ENCODE results near the gene ABCA7. TPM values are rescaled to one million over a fixed set of nuclear protein-coding genes. Genes with fewer than 3 reads are reported as not detected.

The ABCA7 gene
- total and polyA plus RNA-seq, 2 donors, result 23.4 to 315 TPM

DNA sequence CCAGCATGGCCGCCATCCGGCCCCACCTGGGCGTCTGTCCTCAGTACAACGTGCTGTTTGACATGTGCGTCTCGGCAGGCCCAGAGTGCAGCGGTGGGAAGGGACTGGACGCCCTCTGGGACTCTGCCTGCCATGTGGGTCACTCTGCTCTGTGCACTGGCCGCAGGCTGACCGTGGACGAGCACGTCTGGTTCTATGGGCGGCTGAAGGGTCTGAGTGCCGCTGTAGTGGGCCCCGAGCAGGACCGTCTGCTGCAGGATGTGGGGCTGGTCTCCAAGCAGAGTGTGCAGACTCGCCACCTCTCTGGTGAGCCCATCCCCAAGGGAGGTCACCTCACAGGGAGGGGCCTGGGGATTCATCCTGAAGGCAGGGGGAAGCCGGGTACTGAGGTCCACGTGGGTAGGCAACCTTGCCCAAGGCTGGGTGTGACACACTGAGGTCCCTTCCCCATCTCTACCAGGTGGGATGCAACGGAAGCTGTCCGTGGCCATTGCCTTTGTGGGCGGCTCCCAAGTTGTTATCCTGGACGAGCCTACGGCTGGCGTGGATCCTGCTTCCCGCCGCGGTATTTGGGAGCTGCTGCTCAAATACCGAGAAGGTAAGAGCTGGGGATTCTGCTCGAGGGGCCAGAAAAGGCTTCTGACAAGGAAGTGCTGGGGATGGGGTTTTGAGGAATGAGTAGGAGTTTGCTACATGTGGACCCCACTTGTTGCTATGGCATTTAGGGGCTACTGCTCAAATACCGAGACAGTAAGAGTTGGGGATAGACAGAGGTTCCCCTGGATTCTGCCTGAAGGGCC is 11.3 kb downstream of the ABCA7 start:
- DNase-seq (ENCODE audit: low read depth in 6 of 9, low spot score in 9 of 9), result no peak
- no peak overlapping the region for H3K27ac ChIP-seq (ENCODE audit: low read depth in 1 of 2, low read length in 1 of 2)
- H3K4me1 ChIP-seq (ENCODE audit: control insufficient read depth in 2 of 2, insufficient read depth in 2 of 2, low read length in 2 of 2), result no peaks in the 10 kb centered on the region
- 96% methylated on average over 31 of the region's 31 CpGs for WGBS
- peaks cover 5 to 31% of the 10 kb centered on the region in 2 donors for H3K9me3 ChIP-seq (ENCODE audit: control insufficient read depth in 2 of 2, insufficient read depth in 1 of 2, low read length in 1 of 2)
- no peak overlapping the region for H3K4me3 ChIP-seq (ENCODE audit: low read length in 2 of 2)
- peaks cover 38 to 49% of the 10 kb centered on the region in 2 donors for H3K36me3 ChIP-seq (ENCODE audit: control insufficient read depth in 2 of 2, insufficient read depth in 2 of 2, low read length in 1 of 2)
- no peaks in the 10 kb centered on the region for H3K27me3 ChIP-seq (ENCODE audit: control insufficient read depth in 2 of 2, insufficient read depth in 1 of 2, low read length in 1 of 2)

DNA sequence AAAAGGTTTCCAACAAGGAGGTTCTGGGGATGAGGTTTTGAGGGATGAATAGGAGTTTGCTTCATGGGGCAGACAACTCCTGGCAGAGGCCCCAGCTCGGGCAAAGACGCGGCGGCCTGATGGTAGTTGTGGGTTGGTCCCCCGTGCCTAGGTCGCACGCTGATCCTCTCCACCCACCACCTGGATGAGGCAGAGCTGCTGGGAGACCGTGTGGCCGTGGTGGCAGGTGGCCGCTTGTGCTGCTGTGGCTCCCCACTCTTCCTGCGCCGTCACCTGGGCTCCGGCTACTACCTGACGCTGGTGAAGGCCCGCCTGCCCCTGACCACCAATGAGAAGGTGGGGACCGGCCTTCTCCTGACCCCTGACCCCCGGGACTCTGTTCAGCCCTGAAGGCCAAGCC is 11.9 kb downstream of the ABCA7 start:
- Histone ChIP-seq H3K4me3 (ENCODE audit: low read length in 2 of 2) (no peak overlapping the region), H3K4me1 (ENCODE audit: control insufficient read depth in 2 of 2, insufficient read depth in 2 of 2, low read length in 2 of 2) (no peaks in the 10 kb centered on the region), H3K9me3 (ENCODE audit: control insufficient read depth in 2 of 2, insufficient read depth in 1 of 2, low read length in 1 of 2) (peaks cover 10 to 36% of the 10 kb centered on the region in 2 donors), H3K27ac (ENCODE audit: low read depth in 1 of 2, low read length in 1 of 2) (no peak overlapping the region), H3K27me3 (ENCODE audit: control insufficient read depth in 2 of 2, insufficient read depth in 1 of 2, low read length in 1 of 2) (no peaks in the 10 kb centered on the region), H3K36me3 (ENCODE audit: control insufficient read depth in 2 of 2, insufficient read depth in 2 of 2, low read length in 1 of 2) (peaks cover 41 to 49% of the 10 kb centered on the region in 2 donors)
- 95% methylated on average over 17 of the region's 17 CpGs for WGBS
- DNase-seq (ENCODE audit: low read depth in 6 of 9, low spot score in 9 of 9), result no peak

DNA sequence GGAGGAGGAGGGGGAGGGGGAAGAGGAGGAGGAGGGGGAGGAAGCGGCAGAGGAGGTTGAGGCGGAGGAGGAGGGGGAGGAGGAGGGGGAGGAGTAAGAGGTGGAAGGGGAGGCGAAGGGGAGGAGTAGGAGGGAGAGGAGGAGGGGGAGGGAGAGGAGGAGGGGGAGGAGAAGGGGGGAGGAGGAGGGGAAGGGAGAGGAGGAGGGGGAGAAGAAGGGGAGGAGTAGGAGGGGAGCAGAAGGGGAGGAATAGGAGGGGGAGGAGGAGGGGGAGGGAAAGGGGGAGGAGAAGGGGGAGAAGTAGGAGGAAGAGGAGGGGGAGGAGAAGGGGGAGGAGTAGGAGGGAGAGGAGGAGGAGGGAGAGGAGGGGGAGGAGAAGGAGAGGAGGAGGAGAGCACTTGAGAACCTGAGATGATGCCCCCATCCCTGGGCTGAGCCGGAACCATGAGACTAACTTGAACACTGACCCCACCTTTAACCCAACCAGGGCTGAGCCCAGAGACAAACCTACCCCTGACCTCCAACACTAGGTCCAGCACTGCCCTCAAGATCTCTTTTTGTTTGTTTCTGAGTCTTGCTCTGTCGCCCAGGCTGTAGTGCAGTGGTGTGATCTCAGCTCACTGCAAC is 12.6 kb downstream of the ABCA7 start:
- no peaks in the 10 kb centered on the region for H3K27me3 ChIP-seq (ENCODE audit: control insufficient read depth in 2 of 2, insufficient read depth in 1 of 2, low read length in 1 of 2)
- H3K4me3 ChIP-seq (ENCODE audit: low read length in 2 of 2), result no peak overlapping the region
- 86% methylated on average over 5 of the region's 5 CpGs for WGBS
- no peaks in the 10 kb centered on the region for H3K4me1 ChIP-seq (ENCODE audit: control insufficient read depth in 2 of 2, insufficient read depth in 2 of 2, low read length in 2 of 2)
- H3K36me3 ChIP-seq (ENCODE audit: control insufficient read depth in 2 of 2, insufficient read depth in 2 of 2, low read length in 1 of 2), result peaks cover 44 to 49% of the 10 kb centered on the region in 2 donors
- DNase-seq (ENCODE audit: low read depth in 6 of 9, low spot score in 9 of 9), result no peak
- H3K9me3 ChIP-seq (ENCODE audit: control insufficient read depth in 2 of 2, insufficient read depth in 1 of 2, low read length in 1 of 2), result peaks cover 16 to 43% of the 10 kb centered on the region in 2 donors
- H3K27ac ChIP-seq (ENCODE audit: low read depth in 1 of 2, low read length in 1 of 2), result no peak overlapping the region

DNA sequence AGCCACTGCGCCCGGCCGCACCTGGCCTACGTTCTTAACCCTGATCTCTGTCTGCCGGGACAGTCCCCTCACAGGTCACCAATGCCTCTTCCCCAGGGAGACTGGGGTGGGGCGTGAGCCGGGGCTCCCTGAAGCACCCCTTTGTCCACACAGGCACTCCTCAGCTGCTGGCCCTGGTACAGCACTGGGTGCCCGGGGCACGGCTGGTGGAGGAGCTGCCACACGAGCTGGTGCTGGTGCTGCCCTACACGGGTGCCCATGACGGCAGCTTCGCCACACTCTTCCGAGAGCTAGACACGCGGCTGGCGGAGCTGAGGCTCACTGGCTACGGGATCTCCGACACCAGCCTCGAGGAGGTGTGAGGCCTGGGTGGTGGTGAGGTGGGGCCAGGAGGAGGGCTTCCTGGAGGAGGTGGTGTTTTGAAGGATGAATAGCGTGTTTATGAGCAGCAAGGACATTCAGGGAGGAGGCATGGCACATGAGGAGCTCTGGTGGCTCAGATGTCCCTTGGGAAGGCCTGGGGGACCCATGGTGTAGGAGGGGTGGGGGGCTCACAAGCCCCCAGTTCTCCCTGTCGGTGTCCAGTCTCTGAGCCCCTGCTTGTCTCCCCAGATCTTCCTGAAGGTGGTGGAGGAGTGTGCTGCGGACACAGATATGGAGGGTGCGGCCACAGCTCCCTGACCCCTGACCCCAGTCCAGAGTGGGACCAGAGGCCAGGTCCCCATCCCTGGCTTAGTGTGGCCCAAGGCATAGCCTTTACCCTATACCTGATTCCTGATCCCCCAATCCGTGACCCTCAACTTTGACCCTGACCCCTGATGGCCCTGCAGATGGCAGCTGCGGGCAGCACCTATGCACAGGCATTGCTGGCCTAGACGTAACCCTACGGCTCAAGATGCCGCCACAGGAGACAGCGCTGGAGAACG is 13.5 kb downstream of the ABCA7 start:
- DNase-seq (ENCODE audit: low read depth in 6 of 9, low spot score in 9 of 9), result no peak
- H3K4me1 ChIP-seq (ENCODE audit: control insufficient read depth in 2 of 2, insufficient read depth in 2 of 2, low read length in 2 of 2), result no peaks in the 10 kb centered on the region
- WGBS, result 98% methylated on average over 31 of the region's 31 CpGs
- H3K4me3 ChIP-seq (ENCODE audit: low read length in 2 of 2), result no peak overlapping the region
- peaks cover 20 to 53% of the 10 kb centered on the region in 2 donors for H3K9me3 ChIP-seq (ENCODE audit: control insufficient read depth in 2 of 2, insufficient read depth in 1 of 2, low read length in 1 of 2)
- no peak overlapping the region for H3K27ac ChIP-seq (ENCODE audit: low read depth in 1 of 2, low read length in 1 of 2)
- H3K36me3 ChIP-seq (ENCODE audit: control insufficient read depth in 2 of 2, insufficient read depth in 2 of 2, low read length in 1 of 2), result peaks cover 48 to 51% of the 10 kb centered on the region in 2 donors
- H3K27me3 ChIP-seq (ENCODE audit: control insufficient read depth in 2 of 2, insufficient read depth in 1 of 2, low read length in 1 of 2), result no peaks in the 10 kb centered on the region

DNA sequence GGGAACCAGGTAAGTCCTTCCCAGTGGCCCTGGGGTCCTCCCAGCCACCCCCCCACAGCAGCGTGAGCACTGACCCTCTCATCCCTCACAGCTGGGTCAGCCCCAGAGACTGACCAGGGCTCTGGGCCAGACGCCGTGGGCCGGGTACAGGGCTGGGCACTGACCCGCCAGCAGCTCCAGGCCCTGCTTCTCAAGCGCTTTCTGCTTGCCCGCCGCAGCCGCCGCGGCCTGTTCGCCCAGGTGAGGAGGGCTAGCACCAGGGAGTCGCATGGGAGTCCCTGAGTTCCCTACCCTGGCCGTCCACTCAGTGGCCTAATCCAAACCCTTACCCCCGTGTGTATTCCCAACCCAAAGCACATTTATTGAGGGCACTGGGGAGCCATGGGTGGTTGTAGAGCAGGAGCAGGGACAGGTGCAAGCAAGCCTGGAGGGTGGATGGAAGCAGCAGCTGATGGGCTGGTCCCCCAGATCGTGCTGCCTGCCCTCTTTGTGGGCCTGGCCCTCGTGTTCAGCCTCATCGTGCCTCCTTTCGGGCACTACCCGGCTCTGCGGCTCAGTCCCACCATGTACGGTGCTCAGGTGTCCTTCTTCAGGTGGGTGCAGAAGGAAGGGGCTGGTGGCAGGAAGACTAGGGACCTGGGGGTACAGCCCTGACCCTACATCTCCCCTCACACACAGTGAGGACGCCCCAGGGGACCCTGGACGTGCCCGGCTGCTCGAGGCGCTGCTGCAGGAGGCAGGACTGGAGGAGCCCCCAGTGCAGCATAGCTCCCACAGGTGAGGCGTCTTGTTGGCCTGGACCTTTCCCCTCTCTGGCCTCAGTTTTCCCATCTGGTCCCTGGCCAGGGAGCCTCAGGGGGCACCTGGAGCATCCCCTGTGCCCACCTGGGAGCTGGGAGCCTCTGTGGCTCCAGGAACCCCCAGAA is 14.5 kb downstream of the ABCA7 start:
- WGBS, result 97% methylated on average over 28 of the region's 28 CpGs
- Histone ChIP-seq H3K4me1 (ENCODE audit: control insufficient read depth in 2 of 2, insufficient read depth in 2 of 2, low read length in 2 of 2) (no peaks in the 10 kb centered on the region), H3K27me3 (ENCODE audit: control insufficient read depth in 2 of 2, insufficient read depth in 1 of 2, low read length in 1 of 2) (no peaks in the 10 kb centered on the region), H3K36me3 (ENCODE audit: control insufficient read depth in 2 of 2, insufficient read depth in 2 of 2, low read length in 1 of 2) (peaks cover 54 to 57% of the 10 kb centered on the region in 2 donors), H3K9me3 (ENCODE audit: control insufficient read depth in 2 of 2, insufficient read depth in 1 of 2, low read length in 1 of 2) (peaks cover 25 to 59% of the 10 kb centered on the region in 2 donors), H3K27ac (ENCODE audit: low read depth in 1 of 2, low read length in 1 of 2) (no peak overlapping the region), H3K4me3 (ENCODE audit: low read length in 2 of 2) (no peak overlapping the region)
- no peak for DNase-seq (ENCODE audit: low read depth in 6 of 9, low spot score in 9 of 9)

DNA sequence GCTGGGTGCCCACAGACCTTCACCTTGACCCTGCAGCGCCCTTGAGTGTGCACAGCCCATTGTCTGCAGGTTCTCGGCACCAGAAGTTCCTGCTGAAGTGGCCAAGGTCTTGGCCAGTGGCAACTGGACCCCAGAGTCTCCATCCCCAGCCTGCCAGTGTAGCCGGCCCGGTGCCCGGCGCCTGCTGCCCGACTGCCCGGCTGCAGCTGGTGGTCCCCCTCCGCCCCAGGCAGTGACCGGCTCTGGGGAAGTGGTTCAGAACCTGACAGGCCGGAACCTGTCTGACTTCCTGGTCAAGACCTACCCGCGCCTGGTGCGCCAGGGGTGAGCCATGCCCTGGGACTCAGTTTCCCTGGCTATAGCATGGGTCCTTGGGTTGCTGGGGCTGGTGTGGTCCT is 15.1 kb downstream of the ABCA7 start:
- WGBS, result over 99% methylated on average over 14 of the region's 14 CpGs
- peaks cover 25 to 59% of the 10 kb centered on the region in 2 donors for H3K9me3 ChIP-seq (ENCODE audit: control insufficient read depth in 2 of 2, insufficient read depth in 1 of 2, low read length in 1 of 2)
- H3K4me3 ChIP-seq (ENCODE audit: low read length in 2 of 2), result no peak overlapping the region
- no peaks in the 10 kb centered on the region for H3K4me1 ChIP-seq (ENCODE audit: control insufficient read depth in 2 of 2, insufficient read depth in 2 of 2, low read length in 2 of 2)
- H3K36me3 ChIP-seq (ENCODE audit: control insufficient read depth in 2 of 2, insufficient read depth in 2 of 2, low read length in 1 of 2), result peaks cover 56 to 61% of the 10 kb centered on the region in 2 donors
- no peak overlapping the region for H3K27ac ChIP-seq (ENCODE audit: low read depth in 1 of 2, low read length in 1 of 2)
- DNase-seq (ENCODE audit: low read depth in 6 of 9, low spot score in 9 of 9), result no peak
- H3K27me3 ChIP-seq (ENCODE audit: control insufficient read depth in 2 of 2, insufficient read depth in 1 of 2, low read length in 1 of 2), result no peaks in the 10 kb centered on the region

DNA sequence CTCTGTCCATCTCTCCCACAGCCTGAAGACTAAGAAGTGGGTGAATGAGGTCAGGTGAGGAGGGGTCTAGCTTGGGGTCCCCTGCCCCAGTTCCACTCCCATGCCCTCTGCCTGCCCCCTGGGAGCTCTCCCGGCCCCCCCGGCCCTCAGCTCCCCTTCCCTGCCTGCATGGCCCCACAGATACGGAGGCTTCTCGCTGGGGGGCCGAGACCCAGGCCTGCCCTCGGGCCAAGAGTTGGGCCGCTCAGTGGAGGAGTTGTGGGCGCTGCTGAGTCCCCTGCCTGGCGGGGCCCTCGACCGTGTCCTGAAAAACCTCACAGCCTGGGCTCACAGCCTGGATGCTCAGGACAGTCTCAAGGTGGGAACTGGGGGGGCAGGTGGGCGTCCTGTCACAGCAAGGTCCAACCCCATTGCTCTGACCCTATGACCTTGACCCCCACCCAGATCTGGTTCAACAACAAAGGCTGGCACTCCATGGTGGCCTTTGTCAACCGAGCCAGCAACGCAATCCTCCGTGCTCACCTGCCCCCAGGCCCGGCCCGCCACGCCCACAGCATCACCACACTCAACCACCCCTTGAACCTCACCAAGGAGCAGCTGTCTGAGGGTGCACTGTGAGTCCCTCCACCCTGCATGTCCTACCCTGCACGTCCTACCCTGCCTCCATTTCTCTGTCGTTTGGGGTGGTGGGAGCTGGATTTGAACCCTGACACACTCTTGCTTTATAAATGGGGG is 16.1 kb downstream of the ABCA7 start:
- DNase-seq (ENCODE audit: low read depth in 6 of 9, low spot score in 9 of 9), result no peak
- no peak overlapping the region for H3K4me3 ChIP-seq (ENCODE audit: low read length in 2 of 2)
- no peak overlapping the region for H3K27ac ChIP-seq (ENCODE audit: low read depth in 1 of 2, low read length in 1 of 2)
- H3K27me3 ChIP-seq (ENCODE audit: control insufficient read depth in 2 of 2, insufficient read depth in 1 of 2, low read length in 1 of 2), result no peaks in the 10 kb centered on the region
- H3K9me3 ChIP-seq (ENCODE audit: control insufficient read depth in 2 of 2, insufficient read depth in 1 of 2, low read length in 1 of 2), result peaks cover 25 to 55% of the 10 kb centered on the region in 2 donors
- peaks cover 56 to 58% of the 10 kb centered on the region in 2 donors for H3K36me3 ChIP-seq (ENCODE audit: control insufficient read depth in 2 of 2, insufficient read depth in 2 of 2, low read length in 1 of 2)
- H3K4me1 ChIP-seq (ENCODE audit: control insufficient read depth in 2 of 2, insufficient read depth in 2 of 2, low read length in 2 of 2), result no peaks in the 10 kb centered on the region
- WGBS, result 97% methylated on average over 20 of the region's 20 CpGs
